GM21723 (cell line): Measurements from ENCODE around the gene TAF1.
"Not testable (repeated sequence)": the region's sequence is repeated elsewhere in the genome, so short reads cannot be mapped to it uniquely, and the experiment has no call there.

Experiments
- ATAC-seq: cut with Tn5 transposase; IDR thresholded peaks from one replicate; pipeline ENCODE4 v1.9.1; 2021; ENCODE audit warnings: mild to moderate bottlenecking, moderate library complexity; ENCODE audit not compliant: unreplicated experiment

Gene TAF1

DNA sequence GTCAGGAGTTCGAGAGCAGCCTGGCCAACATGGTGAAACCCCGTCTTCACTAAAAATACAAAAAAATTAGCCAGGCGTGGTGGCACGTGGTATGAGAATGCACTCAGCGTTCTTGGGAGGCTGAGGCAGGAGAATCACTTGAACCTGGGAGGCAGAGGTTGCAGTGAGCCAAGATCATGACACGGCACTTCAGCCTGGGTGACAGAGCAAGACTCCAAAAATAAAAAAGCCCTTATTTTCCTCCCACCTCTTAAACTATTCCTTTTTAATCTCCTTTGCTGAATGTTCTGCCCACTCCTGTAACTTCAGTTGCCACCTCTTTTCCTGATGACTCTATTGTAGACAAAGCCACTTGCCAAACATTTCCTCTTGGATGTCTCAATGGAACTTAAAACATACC is 72.6 kb downstream of the TAF1 start:
- ATAC-seq, result no peak

DNA sequence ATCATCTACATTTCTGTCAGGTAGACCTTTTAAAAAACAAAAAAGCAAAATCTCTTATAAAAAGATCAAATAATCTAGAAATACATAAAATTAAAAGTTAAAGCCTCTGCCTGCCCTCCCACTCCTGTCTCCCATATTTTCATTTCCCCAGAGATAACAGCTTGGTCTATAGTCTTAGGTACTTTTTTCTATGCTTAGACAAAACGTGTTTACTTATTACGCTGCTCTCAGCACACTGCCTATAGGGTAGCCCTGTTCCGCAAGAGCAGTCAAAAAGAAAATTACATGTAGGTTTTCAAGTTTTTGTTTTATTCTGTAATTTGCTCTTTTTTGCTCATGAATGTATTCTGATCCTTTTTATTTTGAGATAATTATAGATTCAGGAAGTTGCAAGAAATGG is 73.3 kb downstream of the TAF1 start:
- no peak for ATAC-seq

DNA sequence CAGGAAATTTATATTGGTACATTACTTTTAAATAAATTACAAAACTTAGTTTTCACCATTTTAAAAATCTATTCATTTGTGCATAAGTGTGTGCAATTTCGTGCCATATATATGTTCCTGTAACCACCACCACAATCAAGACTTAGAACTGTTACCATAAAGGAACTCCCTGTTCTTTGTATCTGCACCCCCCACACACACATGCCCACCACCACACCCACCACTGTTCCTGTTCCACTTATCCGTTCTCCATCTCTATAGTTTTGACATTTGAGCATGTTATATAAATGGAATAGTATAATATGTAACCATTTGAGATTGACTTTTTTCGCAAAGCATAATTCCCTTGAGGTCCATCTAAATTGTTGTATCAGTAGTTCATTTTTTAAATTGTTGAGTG is 73.7 kb downstream of the TAF1 start:
- ATAC-seq, result no peak

DNA sequence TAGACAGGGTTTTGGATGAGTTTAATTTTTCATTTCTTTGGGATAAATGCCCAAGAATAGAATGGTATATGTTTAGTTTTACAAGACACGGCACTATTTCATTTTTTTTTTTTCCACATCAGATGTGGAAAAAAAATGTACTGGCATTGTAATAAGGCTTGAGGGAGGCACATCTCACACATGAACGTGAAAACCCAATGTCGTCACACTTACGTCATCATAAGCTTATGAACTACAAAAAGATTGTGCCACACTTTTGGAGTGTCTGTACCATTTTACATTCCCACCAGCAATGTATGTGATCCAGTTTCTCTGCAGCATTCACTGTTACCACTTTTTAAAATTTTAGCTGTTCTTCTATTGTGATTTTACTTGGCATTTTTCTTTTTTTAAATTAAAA is 74.2 kb downstream of the TAF1 start:
- no peak for ATAC-seq

DNA sequence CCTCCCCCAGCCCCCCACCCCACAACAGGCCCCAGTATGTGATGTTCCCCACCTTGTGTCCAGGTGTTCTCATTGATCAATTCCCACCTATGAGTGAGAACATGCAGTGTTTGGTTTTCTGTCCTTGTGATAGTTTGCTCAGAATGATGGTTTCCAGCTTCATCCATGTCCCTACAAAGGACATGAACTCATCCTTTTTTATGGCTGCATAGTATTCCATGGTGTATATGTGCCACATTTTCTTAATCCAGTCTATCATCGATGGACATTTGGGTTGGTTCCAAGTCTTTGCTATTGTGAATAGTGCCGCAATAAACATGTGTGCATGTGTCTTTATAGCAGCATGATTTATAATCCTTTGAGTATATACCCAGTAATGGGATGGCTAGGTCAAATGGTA is 75.7 kb downstream of the TAF1 start:
- not testable (repeated sequence) for ATAC-seq

DNA sequence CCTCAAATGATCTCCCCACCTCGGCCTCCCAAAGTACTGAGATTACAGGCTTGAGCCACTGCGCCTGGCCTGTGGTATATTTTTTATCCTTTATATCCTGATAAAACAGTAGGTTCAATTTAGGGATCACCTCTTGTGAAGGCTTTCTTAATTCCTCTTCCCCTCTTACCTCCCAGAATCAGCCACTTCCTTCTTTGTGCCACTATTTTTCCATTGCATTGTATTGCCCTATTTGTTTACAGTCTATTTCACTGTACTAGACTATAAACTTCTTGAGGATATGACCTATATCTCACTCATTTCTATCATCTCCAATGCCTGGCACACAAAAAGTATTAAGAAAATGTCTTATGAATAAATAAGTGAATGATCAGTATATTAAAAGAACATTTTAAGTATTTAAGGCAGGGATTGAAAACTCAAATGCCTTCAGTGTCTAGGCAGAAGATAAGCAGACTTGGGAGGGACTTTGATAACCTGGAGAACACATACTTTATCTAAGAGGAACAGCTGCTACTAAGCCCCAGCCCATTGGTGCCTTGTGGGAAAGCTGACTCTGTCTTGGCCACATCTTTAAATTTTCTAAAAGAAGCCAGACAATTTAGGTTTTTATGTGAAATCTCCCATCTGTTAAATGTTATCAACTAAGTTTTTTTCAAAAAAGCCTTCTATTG is 84.4 kb downstream of the TAF1 start:
- ATAC-seq, result no peak

DNA sequence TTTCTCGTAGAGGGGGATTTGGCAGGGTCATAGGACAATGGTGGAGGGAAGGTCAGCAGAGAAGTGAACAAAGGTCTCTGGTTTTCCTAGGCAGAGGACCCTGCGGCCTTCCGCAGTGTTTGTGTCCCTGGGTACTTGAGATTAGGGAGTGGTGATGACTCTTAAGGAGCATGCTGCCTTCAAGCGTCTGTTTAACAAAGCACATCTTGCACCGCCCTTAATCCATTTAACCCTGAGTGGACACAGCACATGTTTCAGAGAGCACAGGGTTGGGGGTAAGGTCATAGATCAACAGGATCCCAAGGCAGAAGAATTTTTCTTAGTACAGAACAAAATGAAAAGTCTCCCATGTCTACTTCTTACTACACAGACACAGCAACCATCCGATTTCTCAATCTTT is 85.4 kb downstream of the TAF1 start:
- not testable (repeated sequence) for ATAC-seq

DNA sequence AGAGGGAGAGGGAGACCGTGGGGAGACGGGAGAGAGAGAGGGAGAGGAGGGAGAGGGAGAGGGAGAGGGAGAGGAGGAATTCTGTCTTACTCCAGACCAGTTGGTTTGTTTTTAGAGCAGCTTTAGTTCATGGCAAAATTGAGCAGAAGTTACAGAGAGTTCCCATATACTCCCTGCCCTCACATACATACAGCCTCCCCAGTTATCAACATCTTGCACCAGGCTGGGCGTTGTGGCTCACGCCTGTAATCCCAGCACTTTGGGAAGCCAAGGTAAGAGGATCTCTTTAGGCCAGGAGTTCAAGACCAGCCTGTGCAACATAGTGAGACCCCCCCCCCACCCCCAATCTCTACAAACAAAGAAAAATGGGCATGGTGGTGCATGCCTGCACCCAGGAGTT is 86.9 kb downstream of the TAF1 start:
- ATAC-seq, result no peak

DNA sequence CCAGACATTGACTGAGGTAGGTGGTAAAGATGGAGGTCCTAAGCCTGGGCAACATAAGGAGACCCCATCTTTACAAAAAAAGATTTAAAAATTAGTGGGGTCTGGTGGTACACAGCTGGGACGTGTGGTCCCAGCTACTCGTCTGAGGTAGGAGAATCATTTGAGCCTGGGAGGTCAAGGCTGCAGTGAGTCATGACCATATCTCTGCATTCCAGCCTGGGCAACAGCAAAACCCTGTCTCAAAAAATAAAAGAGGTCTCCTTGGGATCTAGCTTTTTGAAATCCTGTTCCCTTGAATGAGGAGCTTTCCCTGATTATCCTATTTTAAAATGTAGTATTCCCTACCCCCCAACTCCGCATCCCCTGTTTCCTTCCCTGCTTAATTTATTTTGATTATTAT is 88.1 kb downstream of the TAF1 start:
- no peak for ATAC-seq

DNA sequence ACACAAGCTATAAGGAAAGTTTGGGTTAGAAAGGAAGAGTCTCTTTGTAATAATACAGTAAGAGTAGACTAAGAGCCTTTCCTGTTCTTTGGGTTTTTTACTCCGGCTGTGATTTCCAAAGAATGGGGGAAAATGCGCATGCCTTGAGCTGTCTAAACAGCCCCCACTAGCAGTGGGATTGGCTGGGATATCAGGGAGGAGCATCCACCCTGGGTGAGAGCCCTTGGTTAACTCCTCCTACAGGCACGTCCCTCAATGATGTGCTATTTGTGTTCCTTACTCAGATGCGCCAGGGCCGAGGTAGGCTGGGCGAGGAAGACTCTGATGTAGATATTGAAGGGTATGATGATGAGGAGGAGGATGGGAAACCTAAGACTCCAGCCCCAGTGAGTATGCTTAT is 92.7 kb downstream of the TAF1 start:
- no peak for ATAC-seq

DNA sequence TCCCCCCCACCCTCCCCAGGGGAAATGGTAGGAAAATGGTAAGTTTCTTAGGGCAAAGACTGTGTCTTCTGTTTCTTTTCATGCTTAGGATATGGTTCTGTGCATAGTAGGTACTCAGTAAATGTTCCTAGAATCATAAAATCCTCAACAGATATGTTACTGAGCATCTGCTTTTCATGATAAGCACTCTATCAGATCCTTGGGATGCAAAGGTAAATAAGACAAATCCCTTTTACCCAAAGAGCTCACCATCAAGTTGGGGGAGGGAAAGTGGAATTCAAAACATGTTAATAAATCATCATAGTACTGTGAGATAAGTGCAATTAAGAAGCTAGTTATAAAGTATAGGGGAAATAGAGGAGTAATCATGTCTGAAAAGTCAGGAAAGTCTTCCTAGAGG is 98.8 kb downstream of the TAF1 start:
- ATAC-seq, result no peak

DNA sequence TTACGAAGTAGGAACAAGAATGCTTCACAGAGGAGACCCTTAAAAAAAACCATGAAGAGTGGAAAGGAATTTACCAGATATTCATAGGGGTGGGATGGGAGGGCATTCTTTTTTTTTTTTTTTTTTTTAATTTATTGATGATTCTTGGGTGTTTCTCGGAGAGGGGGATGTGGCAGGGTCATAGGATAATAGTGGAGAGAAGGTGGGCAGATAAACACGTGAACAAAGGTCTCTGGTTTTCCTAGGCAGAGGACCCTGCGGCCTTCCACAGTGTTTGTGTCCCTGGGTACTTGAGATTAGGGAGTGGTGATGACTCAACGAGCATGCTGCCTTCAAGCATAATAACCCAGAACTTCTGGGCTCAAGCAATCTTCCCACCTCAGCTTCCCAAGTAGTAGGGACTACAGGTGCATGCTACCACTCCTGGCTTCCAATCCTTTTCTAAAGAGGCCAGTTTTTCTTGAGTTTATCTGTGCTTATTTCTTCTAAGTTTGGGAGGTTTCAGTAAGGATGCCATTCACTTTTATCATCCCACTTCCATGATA is 100.9 kb downstream of the TAF1 start:
- ATAC-seq, result no peak

DNA sequence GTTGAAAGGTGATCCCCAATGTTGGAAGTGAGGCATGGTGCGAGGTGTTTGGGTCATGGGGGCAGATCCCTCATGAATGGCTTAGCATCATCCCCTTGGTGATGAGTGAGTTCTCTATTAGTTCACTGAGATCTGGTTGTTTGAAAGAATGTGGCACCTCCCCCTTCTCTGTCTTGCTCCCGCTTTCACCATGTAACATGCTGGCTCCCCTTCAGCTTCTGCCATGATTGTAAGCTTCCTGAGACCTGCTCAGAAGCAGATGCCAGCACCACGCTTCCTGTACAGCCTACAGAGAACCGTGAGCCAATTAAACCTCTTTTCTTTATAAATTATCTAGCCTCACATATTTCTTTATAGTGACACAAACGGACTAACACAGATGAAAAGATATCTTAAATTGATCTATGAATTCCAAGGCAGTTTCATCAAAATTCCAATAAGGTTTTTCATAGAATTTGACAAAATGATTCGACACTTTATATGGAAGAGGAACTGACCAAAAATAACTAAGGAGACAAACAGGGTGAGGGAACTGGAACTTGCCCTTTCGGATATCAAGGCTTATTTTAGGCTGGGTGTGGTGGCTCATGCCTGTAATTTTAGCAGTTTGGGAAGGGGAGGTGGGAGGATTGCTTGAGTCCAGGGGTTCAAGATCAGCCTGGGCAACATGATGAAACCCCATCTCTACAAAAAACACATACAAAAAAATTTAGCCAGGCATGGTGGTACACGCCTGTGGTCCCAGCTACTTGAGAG is 109.8 kb downstream of the TAF1 start:
- ATAC-seq, result no peak

DNA sequence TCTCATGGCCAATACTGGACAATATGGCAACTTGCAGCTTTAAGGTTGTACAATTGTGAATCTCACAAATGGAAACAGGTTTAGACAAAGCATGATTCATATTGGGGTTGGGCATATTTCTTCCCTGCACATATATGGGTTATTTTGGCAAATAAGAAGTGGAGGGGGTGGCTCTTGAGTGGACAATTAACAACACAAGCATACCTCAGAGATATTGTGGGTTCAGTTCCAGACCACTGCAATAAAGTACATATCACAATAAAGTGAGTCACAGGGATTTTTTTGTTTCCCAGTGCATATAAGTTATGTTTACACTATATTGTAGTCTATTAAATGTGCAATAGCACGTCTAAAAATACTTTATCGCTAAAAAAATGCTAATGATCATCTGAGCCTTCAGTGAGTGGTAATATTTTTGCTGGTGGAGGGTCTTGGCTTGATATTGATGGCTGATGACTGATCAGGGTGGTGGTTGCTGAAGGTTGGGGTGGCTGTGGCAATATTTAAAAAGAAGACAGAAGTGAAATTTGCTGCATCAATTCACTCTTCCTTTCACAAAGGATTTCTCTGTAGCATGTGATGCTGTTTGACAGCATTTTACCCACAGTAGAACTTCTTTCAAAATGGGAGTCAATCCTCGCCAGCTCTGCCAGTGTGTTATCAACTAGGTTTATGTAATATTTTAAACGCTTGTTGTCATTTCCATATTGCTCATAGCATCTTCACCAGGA is 116.2 kb downstream of the TAF1 start:
- no peak for ATAC-seq

DNA sequence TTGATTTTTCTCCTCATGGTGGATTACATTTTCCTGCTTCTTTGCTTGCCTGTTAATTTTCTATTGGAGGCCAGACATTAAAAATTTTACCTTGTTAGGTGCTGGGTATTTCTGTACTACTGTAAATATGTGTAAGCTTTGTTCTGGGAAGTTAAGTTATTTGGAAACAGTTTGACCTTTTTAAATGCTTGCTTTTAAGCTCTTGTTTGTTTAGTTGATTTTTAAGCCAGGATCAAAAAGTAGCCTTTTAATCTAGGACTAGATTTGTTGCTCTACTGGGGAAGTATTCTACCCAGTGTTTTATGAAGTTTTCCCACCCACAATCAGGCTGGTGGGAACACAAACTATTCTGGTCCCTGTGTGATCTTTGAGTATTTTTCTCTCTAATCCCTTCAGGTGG is 121.7 kb downstream of the TAF1 start:
- ATAC-seq, result no peak

DNA sequence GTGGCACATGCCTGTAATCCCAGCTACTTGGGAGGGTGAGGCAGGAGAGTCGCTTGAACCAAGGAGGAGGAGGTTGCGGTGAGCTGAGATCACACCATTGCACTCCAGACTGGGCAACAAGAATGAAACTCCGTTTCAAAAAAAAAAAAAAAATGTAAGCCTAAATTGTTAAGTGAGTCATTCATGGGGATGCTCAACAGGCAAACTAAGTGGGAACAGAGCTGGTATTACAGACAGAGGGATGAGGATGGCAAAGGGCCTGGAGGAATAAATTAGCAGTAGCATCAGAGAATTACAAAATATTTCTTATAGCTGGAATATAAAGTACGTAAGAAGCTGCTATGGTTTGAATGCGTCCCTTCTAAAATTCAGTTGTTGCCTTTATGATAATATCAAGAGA is 123.4 kb downstream of the TAF1 start:
- ATAC-seq, result no peak

DNA sequence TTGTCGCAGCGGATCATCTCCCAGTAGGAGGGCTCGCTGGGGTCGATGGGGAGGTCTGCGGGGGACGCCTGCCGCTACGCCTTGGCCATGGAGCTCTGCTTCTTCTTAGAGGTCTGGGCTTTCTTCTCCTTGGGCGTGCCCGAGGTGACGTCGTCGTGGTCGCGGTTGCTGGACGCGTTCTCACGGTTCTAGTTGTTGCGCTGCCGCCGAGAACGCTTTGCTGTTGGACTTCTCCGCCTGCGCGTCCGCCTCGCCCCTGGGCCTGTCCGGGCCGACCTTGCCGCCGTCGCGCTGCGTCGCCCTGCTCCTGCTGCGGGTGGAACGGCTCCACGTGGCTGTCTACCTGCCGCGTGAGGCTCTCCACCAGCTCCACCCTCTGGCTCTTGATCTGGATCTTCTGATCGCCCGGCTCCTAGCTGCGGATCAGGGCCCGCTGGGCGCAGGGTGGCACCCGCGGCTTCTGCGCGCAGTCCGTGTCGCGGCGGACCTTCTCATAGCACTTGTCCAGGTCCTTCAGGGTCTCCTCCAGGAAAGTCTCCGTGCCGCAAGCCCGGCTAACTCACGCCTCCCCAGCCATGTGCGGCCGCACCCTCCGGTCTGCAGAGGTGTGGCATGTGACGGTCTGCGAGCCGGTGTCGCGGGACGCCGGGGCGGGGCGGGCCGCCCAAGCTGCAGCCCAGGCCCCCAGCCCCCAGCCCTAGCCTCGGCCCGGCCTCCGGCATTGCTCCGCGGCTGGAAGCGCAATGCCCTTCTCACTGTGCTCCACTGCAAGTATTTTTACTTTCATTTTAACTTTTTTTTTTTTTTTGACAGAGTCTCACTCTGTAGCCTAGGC is 126.3 kb downstream of the TAF1 start:
- peak; percentile 55 for ATAC-seq

DNA sequence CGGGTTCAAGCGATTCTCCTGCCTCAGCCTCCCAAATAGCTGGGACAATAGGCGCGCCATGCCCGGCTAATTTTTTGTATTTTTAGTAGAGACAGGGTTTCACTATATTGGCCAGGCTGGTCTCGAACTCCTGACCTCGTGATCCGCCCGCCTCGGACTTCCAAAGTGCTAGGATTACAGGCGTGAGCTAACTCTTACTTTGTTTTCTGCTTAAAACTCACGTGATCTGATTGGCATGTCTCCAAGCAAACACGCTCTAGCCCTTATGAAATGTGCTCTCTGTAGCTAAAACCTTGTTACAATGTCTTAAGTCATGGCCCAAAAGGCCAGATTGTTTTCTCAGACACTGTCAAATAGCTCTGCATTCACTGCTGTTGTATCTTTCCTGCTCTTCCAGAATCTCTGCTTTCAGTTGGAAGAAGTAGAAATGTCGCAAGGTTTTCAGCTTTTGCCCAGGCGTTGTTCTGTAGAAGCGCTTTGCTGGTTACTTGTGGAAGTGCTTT is 127.0 kb downstream of the TAF1 start:
- ATAC-seq, result no peak

DNA sequence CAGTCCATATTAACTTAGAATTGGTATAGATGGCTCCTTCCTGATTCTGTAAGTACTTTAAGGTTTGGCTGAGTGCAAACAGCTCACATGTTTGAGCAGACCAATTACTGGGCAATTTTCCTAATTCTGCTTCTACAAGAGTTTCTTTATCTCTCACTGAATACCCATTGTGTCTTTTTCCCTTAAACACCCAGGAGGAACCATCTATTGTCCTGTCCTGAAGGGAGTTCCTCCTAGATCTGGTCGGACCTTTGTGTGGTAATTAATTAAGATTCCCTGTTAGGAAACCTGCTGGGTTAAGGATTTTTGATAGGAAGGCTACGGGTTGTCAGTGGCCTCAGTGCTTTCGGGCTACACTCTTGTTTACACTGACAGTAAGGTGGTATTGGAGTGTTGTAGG is 129.8 kb downstream of the TAF1 start:
- ATAC-seq, result not testable (repeated sequence)

DNA sequence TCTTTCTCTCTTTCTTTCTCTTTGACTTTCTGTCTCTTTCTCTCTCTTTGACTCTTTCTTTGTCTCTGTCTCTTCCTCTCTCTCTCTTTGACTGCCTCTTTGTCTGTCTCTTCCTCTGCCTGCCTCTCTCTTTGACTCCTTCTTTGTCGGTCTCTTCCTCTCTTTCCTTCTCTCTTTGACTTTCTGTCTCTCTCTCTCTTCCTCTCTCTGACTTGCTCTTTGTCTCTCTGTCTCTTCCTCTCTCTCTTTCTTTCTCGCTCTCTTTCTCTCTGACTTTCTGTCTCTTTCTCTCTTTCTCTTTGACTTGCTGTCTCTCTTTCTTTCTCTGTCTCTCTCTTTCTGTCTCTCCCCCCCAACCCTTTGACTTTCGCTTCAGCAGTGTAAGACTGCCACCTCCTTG is 130.3 kb downstream of the TAF1 start:
- ATAC-seq, result no peak

DNA sequence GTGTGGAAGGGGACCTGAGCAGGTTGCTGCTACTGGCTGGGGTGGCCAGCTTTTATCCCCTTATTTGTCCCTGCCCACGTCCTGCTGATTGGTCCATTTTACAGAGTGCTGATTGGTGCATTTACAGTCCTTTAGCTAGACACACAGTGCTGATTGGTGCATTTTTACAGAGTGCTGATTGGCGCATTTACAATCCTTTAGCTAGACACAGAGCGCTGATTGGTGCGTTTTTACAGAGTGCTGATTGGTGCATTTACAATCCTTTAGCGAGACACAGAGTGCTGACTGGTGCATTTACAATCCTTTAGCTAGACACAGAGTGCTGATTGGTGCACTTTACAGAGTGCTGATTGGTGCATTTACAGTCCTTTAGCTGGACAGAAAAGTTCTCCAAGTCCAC is 135.9 kb downstream of the TAF1 start:
- not testable (repeated sequence) for ATAC-seq
